HFF-Myc (cell line): Measurements from ENCODE around the gene DSTN.

Experiments
- DNase-seq: peaks from one replicate; pipeline ENCODE4 v3.0.0-alpha.2; 2011; ENCODE audit warnings: low read depth; ENCODE audit errors: extremely low read depth
- H3K4me3 ChIP-seq: replicated peaks from 2 replicates; pipeline ENCODE4 v1.5.1; 2011; ENCODE audit warnings: low read depth, mild to moderate bottlenecking, control low read depth, low read length
- TF ChIP-seq, protein P1 (sequence below): IDR thresholded peaks from 2 replicates; pipeline ENCODE4 v1.5.1; 2012; ENCODE audit warnings: mild to moderate bottlenecking, low read depth, low read length, control low read depth; ENCODE audit errors: missing control alignments

The DSTN gene

DNA sequence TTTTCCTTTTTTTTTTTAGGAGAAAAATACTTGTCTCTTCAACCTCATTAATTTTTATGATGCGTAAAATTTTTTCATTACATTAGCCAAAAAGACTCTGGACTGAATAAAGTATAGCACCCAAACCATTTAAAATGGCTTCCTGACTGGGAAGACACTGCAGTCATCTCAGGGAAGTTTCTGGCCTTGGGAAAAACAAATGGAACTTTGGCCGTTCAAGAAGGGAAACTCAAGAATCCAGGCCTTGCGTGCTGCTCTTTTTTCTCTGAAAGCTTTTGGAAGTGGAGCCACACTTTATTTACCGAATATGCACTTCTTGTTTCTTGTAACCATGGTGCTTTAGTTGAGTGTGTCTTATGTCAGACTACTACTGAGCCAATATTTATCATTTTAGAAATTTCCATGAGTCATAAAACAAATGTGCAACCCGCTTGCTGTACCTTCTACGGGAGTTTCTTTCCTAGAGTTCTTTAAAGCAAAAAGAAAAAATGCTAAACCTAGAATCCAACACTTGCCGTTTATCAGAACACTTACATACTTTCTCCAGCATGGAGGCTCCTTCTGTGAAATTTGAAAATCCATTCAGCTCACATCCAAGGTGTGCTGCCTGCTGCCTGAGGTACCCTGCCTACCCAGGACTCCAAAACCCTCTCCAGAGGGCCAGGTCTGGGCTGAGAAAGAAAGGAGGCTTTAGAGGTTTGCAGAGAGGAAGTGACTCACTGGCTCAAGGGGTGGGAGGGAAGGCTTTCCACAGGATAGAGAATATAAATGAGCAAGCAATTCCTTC, 11.5 kb upstream of the DSTN start:
- TF ChIP-seq, protein P1, sequence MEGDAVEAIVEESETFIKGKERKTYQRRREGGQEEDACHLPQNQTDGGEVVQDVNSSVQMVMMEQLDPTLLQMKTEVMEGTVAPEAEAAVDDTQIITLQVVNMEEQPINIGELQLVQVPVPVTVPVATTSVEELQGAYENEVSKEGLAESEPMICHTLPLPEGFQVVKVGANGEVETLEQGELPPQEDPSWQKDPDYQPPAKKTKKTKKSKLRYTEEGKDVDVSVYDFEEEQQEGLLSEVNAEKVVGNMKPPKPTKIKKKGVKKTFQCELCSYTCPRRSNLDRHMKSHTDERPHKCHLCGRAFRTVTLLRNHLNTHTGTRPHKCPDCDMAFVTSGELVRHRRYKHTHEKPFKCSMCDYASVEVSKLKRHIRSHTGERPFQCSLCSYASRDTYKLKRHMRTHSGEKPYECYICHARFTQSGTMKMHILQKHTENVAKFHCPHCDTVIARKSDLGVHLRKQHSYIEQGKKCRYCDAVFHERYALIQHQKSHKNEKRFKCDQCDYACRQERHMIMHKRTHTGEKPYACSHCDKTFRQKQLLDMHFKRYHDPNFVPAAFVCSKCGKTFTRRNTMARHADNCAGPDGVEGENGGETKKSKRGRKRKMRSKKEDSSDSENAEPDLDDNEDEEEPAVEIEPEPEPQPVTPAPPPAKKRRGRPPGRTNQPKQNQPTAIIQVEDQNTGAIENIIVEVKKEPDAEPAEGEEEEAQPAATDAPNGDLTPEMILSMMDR = no peak
- peak; percentile 80 for DNase-seq
- H3K4me3 ChIP-seq = peak overlapping the region; percentile 49

DNA sequence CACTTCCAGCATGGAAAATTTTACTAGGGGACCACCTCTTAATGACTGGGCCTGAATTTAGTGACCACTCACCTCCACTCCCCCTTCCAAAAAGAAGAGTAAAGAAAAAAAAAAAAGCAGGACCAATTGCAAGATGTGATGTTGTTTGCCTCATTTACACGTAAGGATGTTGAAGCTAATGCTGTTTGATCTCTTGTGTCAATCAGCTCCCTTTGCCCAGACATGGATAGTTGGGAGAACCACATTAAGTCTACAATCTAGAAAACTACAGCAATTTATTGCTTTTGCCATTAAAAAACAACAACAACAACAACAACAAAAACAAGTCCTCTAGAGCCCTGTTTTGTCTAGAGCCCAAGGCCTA, 11.0 kb upstream of the DSTN start:
- no peak for DNase-seq
- TF ChIP-seq, protein P1 = no peak
- peak overlapping the region; percentile 49; the same call in 1 of the 2 replicates for H3K4me3 ChIP-seq

DNA sequence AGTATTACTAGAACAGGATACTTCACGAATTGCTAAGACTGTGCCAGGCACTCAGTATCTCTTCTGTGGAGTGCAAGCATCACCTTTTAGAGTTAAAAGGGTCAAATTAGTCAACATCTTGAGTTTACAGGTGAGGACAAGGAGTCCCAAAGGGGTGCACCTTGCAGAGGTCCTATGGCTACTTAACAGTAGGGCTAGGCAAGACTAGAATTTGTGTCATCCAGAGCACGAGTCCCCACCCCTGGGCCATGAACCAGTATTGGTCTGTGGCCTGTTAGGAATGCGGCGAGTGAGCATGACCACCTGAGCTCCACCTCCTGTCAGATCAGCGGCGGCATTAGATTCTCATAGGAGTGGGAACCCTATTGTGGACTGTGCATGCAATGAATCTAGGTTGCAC, 10.5 kb upstream of the DSTN start:
- TF ChIP-seq, protein P1 = no peak
- H3K4me3 ChIP-seq = no peak overlapping the region
- no peak for DNase-seq

GRCh38 chr20:17560344-17561074, 9.4 kb upstream of the DSTN start:
- no peak for DNase-seq
- no peak overlapping the region for H3K4me3 ChIP-seq
- TF ChIP-seq, protein P1 = no peak

GRCh38 chr20:17562804-17563305, 7.0 kb upstream of the DSTN start:
- no peak for DNase-seq
- TF ChIP-seq, protein P1 = no peak
- H3K4me3 ChIP-seq = no peak overlapping the region

DNA sequence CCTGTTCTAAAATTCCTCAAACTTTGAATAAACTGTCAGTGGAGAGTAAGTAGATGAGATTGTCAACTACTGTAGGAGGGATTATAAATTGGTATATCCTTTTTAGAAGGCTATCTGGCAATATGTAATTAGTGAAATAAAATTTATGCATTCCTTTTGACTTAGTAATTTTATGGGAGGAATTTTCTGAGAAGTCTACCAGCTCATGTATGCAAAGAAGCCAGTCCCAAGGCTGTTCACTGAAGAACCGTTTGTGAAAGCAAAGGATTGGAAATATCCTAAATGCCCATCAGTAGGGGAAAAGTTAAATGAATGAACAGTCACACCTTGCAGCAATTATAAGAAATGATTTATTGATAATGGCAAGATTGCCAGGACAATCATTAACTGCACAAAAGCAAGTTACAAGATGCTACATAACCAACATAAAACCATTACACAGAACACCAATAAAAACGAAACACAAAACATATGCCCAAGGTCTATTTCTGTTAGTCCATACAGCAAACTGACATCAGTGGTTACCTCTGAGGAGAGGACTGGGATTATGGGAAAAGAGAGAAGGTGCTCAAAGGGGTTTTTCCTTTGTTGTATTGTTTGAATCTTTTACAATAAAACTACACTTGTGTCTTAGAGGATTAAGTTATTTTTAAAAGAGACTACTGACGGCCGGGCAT, 4.6 kb upstream of the DSTN start:
- DNase-seq = no peak
- H3K4me3 ChIP-seq = no peak overlapping the region
- TF ChIP-seq, protein P1 = no peak
